Heart left ventricle (tissue), 13 donors: Measurements from ENCODE around the gene IKBIP.

Experiments used
- POLR2A ChIP-seq, 2 donors: fragments of 450-650 bp; IDR thresholded peaks; one replicate each; pipeline ENCODE4 v1.6.1; 2017; ENCODE audit warnings: antibody characterized with exemption in 2 of 2, mild to moderate bottlenecking in 2 of 2, moderate library complexity in 2 of 2
- TF ChIP-seq, protein P1 (sequence below), 12 donors: fragments of 200-600 bp; sonication (generic) in 4 of 12; IDR thresholded peaks; one replicate each; pipeline versions ENCODE4 v1.5.0 to v1.8.0; 2018 to 2022; ENCODE audit warnings: antibody characterized with exemption in 12 of 12, mild to moderate bottlenecking in 5 of 12
- donor health status: ischemic (EF 13 %, LVEDD 7.1; RV severe dilation, severe dysfunction).
- donor health status: DM: no; HTN: yes; CAD: no.
- donor health status: DM: no; HTN: no; CAD: no.
- donor health status: ischemic (EF 25% LVEDD 6.9; RV normal size, moderate dysfunction).
- donor health status: ischemic (EF 25% LVEDD 5.7; RV mildly dilated, moderate dysfunction).
- donor health status: ischemic (EF 35%, LVEDD 5.7; RV mildly dilated, moderate dysfunction).
- donor health status: nonischemic (EF 11% LVEDD 7.7; RV severe dilation, severe dysfunction).
- donor health status: DM: yes; HTN: yes; CAD: no.
- donor health status: PGD.
- donor health status: ischemic (EF 29% LVEDD 5.4; RV normal size, mild dysfunction).
- donor health status: nonischemic (EF 23%, LVEDD 6.1; RV moderate dilation, normal function).

DNA sequence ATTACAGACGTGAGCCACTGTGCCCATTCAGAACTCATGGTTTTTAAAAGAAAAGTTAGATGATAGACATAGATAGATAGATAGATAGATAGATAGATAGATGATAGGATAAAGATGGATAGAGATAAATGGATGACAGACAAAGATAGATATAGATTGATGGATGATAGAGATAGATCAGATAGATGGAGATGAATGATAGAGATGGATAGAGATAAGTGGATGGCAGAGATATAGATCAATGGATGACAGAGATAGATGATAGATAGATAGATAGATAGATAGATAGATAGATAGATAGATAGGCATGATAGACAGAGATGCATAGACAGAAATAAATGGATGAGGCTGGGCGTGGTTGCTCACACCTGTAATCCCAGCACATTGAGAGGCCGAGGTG lies 64.8 kb downstream of the IKBIP start:
- TF ChIP-seq, protein P1, sequence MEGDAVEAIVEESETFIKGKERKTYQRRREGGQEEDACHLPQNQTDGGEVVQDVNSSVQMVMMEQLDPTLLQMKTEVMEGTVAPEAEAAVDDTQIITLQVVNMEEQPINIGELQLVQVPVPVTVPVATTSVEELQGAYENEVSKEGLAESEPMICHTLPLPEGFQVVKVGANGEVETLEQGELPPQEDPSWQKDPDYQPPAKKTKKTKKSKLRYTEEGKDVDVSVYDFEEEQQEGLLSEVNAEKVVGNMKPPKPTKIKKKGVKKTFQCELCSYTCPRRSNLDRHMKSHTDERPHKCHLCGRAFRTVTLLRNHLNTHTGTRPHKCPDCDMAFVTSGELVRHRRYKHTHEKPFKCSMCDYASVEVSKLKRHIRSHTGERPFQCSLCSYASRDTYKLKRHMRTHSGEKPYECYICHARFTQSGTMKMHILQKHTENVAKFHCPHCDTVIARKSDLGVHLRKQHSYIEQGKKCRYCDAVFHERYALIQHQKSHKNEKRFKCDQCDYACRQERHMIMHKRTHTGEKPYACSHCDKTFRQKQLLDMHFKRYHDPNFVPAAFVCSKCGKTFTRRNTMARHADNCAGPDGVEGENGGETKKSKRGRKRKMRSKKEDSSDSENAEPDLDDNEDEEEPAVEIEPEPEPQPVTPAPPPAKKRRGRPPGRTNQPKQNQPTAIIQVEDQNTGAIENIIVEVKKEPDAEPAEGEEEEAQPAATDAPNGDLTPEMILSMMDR (IDR thresholded peaks at IDR 0.05) = no peak
- TF ChIP-seq POLR2A (IDR thresholded peaks at IDR 0.05) = no peak
